HG02678 (cell line): ENCODE results near the gene GLRA1.

ENCODE experiments used
- ATAC-seq: cut with Tn5 transposase; IDR thresholded peaks from one replicate; pipeline ENCODE4 v1.9.1; 2021; ENCODE audit warnings: mild to moderate bottlenecking, moderate library complexity; ENCODE audit not compliant: unreplicated experiment

Gene GLRA1

DNA sequence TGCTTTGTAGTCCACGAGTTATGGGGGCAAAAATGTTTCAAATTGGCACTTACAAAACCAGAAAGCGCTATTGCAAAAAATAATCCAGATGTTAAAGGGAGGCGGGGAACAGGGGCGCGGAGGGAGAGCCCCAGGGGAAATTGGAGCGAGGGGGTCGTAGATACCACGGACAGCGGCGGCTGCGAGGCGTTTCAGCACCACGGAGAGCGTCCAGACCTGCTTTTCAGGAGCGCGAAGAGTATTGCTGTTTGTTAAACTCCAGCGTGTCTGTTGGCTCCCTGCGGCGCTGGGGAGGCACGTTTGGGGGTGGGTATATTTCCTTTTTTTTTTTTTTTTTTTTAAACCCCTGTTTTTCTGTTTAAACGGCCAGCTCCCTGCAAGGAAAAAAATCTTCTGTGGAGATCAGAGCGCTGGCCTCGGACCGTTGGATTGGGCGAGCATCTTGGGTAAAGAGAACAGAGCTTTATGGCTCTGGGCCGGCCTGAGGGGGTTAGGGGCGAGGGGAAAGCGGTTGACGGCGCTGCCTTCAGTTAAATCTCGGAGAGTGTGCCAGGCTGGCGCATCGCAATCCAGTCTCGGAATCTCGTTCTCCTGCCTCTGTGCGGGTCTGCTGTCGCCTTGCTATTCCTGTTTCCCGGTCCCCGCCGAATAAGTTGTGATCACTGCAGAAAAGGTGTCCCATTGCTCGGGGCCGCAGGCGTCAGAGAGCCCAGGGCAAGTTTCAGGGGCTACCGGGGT is at the start of gene GLRA1:
TSS of gene GLRA1 (minus strand) at position 288 of the 738 bp plus-strand sequence. CDS start 302 bp downstream, outside the sequence.
- ATAC-seq: no peak

DNA sequence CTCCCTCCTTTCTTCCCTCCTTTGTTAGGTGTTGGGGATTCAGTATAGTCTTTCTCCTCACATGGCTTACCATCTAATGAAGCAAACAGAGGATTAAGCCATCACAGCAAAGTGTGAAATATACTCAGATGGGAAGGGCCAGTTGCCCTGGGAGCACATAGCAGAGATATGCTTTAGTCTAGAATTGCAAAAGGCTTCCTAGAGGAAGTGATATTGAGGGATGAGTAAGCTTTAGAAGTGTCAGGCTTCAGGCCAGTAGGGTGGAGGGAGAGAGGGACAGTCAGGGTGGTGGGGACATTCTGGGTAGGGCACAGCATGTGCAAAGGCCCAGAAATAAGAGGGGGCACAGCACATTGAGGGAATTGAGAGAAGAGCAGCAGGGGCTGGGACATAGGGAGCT is 46.2 kb upstream of the GLRA1 start:
- no peak for ATAC-seq

DNA sequence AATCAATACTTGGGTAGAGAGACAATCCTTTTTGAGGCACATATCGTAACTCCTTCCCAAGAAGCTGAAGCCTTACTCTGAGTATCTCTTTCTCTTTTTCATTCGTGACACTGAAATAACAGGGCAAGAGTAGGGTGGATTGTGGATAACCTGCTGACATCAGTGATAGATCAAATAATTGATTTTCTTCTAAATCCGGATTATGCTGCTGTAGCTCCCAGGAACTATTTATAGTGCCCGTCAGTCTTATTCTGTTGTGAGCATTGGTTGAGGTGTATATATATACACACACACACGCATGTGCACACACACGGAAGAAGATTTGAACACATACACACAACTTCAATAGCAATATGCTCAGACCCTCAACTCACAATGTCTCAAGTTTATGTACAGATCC is 43.2 kb upstream of the GLRA1 start:
- no peak for ATAC-seq

GRCh38 chr5:151966046-151966445 is 41.4 kb upstream of the GLRA1 start:
- ATAC-seq: no peak

DNA sequence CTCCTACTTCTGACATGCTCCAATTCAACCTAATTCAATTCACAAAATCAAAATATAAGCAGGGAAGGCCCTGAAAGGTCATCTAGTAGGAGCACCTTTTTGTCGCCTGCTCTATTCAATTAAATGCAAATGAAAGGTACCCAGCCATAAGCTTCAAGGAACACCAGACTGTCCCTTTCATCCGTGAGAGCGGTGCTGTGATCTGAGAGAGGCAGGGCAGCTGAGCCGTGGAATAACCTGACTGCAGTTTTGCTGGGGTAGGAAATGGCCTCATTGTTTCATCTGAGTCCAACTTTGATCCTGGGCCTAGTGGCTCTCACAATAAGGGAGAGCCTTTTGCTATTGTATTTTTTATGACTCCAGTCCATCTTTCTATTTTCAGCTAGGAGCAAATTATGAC is 39.8 kb upstream of the GLRA1 start:
- no peak for ATAC-seq

- no peak for ATAC-seq
Observed at GRCh38 chr5:151961557-151961956, 36.9 kb upstream of the GLRA1 start.

GRCh38 chr5:151958111-151958510 is 33.5 kb upstream of the GLRA1 start:
- no peak for ATAC-seq

- ATAC-seq: no peak
Observed at GRCh38 chr5:151956725-151957124, 32.1 kb upstream of the GLRA1 start.

DNA sequence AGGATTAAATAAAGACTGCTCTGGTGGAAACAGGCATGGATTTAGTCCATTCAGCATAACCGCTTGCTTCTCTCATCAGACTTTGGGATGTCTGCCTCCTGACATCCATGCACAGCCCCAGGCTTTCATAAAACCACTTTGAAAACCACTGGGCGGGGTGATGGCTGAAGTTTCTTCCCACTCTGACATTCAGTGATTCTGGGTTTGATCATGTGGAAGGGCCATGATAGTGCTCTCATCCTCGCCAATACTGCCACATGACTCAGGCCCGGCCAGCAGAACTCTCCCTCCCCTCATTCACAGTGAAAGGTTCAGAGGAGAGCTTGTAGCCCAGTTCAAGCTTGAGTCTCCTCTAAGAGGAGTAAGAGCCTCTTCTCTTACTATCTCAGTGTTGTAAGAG is 29.6 kb upstream of the GLRA1 start:
- ATAC-seq: no peak

- ATAC-seq: no peak
Observed at GRCh38 chr5:151953833-151954232, 29.2 kb upstream of the GLRA1 start.

DNA sequence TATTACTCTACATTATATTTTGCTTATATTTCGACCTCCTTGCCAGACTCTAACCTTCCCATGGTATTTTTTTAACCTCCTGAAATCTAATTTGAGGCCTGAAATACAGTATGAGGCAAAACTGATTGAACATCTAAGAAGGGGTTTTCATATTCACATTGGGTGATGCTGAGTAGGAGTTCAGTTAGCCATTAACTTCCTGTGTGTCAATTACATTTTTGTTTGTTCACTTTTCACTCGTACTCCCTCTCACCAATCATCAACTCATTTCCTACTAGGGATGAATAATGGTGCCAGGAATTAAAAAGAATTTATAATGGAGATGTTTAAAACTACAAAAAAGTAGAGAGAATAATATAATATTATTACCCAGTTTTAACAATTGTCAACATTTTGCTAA is 27.6 kb upstream of the GLRA1 start:
- no peak for ATAC-seq

GRCh38 chr5:151950706-151951105 is 26.1 kb upstream of the GLRA1 start:
- no peak for ATAC-seq

- no peak for ATAC-seq
Observed at GRCh38 chr5:151949701-151950308, 25.2 kb upstream of the GLRA1 start.

- no peak for ATAC-seq
Observed at GRCh38 chr5:151949113-151949512, 24.5 kb upstream of the GLRA1 start.

DNA sequence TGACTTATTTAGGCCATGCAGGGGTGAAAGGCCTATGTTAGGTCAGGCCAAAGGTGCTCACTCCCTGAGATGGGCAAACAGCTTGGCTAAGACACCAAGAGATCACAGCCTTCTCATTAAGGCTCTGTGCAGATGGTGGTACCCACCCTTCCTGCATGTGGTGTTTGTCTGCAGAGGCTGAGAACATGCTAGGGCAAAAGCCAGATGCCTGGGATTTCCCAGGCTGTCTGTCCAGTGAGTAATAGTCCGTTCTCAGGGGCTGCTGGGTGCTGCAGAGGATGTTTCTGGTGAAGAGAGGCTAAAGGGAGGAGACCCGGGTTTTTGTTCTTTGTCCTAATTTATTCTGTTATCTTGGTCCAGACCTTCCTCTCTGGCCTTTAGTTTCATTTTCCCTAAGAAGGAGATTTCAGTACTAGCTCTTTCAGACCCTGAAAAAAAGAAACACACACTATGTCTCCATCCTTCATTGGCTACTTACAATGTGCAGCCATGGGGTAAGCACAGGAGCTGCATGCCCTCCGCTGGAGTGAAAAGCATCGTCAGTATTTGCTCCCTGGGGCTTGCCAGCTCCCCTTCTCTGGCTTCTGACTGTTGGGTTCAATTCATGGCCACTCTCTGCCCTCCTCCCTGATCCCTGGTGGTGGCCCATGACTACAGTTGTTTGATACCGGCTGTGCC is 23.4 kb upstream of the GLRA1 start:
- no peak for ATAC-seq

DNA sequence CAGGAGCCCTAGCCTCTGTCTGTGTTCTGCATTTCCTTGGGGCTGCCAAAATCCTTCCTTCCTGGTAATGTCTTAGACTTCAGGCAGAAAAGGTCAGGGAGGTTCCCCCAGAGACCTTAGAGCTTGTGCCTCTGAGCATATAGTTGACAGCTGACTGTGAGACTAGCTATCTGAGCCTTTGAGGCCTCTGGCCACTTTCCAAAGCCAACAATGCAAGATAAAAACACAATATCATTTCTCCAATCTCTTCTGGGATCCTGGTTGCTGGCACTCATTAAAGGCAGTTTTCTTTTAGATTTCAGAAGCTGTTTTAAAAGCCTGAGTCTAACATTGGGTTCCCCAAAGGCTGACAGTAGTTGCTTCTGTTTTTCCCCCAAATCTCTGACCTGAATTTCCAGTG is 13.2 kb upstream of the GLRA1 start:
- ATAC-seq: no peak

DNA sequence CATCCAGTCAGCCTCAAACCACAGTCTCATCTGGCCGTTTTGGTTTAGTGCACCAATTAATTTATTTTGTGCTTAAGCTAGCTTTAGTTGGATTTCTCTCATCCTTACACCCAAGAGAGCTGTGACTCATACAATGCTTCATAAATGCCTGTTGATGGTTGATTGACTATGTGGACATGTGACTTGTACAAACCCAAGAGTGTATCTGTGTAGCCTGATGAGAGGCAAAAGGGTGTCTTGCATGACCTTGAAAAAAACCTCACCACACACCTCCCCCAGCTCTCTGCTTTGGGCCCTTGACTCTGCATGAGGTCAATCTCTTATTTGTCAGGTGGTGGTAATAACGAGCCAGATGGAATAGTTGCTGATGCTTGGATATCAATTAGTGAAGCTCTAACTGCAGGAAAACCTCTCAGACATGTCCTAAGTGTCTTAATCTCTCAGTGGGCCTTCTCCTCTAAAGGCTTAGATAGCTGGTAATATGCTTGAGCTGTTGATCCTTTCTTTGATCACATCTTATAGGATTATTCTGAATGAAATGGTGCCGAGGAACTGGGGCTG is 10.6 kb upstream of the GLRA1 start:
- no peak for ATAC-seq

DNA sequence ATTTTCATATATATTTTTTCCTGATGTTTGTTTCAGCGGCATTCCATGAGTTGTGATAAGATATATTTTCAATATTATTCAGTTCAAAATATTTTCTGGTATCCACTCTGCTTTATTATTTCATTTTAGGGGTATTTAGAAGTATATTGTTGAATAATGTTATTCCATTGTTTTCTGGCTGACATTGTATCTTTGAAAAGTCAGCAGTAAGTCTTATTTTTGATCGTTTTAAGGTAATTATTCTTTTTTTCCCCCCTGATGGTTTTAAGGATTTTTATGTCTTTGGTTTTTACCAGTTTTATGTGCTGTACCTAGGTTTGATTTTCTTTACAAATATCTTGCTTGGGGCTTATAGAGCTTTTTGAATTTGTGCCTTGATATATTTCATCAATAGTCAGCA is 6.6 kb upstream of the GLRA1 start:
- ATAC-seq: no peak

DNA sequence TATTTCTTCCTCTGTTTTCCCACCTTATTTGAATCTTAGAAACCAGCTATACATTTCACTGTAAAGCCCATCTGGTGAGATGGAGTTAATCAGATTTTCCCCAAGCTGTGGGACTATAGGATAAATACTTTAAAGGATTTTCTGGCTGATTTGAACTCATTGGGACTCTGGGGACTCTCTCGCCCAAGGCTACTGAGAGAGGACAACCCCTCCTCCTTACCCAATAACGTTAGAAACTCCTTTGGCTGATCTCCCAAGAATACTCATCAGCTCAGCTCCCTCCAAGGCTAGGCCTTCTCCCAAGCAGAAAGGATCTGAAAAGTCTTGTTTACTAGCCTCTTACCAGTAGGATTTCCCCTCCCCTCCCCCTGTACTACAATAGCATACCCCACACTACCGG is 1.5 kb upstream of the GLRA1 start:
- ATAC-seq: no peak

GRCh38 chr5:151925340-151925739 is 689 bp upstream of the GLRA1 start:
- ATAC-seq: no peak

DNA sequence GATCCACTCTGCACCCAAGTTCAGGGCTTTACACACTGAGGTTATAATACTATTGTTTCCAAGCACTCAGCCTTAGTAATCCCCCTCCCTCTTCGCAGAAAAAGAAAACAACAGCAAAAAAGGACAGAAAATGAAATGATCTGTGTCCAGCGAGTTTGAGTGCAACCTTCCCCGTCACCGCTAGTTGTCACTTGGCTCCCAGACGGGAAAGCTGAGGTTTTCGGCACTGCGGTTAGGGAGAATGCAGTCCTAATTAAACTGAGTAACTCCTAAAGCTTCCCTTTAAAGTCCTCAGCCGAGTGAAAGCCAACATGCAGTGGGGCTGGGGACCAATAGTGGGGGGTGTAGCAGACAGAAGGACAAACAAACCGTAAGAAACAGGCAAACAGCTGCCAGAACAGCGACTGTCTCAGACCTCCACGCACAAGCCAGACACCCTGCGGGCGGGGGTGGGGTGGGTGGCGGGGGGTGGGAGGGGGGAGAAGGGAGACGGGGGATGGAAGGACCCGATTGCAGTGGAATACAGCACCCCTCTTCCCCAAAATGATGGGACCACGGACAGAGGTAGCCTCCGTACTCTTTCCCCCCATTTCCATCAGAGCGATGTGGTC is 680 bp downstream of the GLRA1 start:
- no peak for ATAC-seq
